Stimulated activated CD8-positive, alpha-beta memory T cell treated with anti-CD3 and anti-CD28 coated beads, Interleukin-15, amount 100 ng/mL, for 48 hours (primary cell): ENCODE results near the gene CHRNG.
"Not testable (repeated sequence)": the region's sequence is repeated elsewhere in the genome, so short reads cannot be mapped to it uniquely, and the experiment has no call there.

Experiments
- DNase-seq, 2 donors: peaks; one replicate each; pipeline ENCODE4 v3.0.0-alpha.2; 2020; ENCODE audit warnings: low read depth in 2 of 2

Gene CHRNG

DNA sequence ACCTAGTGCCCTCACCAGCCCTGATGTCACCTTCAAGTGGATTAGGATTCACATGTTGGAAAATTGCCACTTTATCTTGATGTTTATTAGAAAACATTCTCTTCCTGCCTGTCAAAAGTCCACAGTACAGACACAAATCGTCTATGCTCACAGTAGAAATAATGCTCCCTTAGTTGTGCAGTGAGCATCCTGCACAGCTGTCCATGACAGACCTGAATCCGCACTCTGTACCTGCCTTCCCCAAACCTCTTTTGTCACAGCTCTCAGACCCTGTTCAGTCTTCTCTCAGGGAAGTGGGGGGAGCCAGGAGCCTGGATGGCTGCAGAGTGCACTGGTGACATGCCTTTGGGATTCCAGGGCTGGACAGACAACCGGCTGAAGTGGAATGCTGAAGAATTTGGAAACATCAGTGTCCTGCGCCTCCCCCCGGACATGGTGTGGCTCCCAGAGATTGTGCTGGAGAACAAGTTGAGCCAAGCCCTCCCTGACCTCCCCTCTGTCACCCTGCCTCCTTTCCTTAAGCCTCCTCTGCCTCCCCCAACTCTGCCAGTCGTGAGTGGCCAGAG, 11.5 kb upstream of the CHRNG start:
- DNase-seq = no peak

DNA sequence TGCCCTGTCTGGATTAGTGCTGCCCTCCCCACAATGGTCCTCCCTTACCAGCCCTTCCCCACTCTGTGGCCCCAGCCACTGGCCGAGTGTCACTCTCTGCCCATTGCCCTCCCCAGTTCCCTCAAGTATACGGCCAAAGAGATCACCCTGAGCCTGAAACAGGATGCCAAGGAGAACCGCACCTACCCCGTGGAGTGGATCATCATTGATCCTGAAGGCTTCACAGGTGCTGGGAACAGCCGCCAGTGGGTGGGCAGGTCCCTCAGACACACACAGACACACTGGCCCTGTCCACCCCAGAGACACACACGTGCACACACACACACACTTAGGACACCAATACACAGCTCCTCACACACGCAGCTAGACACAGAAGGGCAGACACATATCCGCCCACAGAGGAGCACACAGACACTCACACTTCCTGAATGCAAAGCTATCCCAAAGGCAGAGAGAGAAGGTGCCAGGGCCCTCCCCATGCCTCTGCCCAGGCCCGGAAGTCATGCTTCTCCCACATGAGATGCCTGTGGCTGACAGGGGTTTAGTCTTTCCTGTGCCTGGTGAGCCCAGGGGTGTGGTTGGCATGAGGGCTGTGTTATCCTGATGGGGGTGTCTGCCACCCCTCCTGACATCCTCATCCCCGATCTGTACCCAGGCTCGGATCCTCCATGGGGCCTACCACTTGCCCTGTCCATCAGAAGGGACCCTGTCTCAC, 10.6 kb upstream of the CHRNG start:
- no peak for DNase-seq

GRCh38 chr2:232529806-232530547, 9.5 kb upstream of the CHRNG start:
- DNase-seq = no peak

- DNase-seq = no peak
These were observed 8.7 kb upstream of the CHRNG start for GRCh38 chr2:232530626-232531260.

DNA sequence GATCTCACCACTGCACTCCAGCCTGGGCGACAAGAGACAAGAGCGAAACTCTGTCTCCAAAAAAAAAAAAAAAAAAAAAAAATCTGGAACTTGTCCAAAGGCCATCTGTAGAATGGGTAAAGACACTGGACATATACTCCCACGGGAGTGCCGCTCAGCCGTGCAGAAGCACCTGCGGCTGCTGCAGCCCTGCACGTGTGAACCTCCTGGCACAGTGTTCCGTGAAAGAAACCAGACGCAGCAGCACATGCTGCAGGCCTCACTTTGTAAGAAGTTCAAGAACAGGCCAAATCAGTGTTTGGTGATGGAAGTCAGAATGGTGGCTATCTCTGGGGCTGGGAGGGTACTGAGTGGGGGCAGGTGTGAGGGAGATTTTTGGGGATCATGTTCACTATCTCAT, 7.1 kb upstream of the CHRNG start:
- no peak for DNase-seq

DNA sequence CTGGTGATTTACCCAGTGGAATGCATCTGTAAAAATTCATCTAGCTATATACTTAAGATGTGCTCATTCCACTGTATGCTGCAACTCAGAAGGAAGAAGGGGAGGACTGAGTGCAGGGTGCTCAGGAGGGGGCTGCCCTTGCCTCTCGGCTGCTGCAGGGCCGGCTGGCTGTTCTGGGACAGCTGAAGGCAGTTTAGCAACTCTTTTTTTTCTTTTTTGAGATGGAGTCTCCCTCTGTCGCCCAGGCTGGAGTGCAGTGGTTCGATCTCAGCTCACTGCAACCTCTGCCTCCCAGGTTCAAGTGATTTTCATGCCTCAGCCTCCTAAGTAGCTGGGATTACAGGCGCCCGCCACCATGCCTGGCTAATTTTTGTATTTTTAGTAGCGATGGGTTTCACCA, 6.7 kb upstream of the CHRNG start:
- not testable (repeated sequence) for DNase-seq

DNA sequence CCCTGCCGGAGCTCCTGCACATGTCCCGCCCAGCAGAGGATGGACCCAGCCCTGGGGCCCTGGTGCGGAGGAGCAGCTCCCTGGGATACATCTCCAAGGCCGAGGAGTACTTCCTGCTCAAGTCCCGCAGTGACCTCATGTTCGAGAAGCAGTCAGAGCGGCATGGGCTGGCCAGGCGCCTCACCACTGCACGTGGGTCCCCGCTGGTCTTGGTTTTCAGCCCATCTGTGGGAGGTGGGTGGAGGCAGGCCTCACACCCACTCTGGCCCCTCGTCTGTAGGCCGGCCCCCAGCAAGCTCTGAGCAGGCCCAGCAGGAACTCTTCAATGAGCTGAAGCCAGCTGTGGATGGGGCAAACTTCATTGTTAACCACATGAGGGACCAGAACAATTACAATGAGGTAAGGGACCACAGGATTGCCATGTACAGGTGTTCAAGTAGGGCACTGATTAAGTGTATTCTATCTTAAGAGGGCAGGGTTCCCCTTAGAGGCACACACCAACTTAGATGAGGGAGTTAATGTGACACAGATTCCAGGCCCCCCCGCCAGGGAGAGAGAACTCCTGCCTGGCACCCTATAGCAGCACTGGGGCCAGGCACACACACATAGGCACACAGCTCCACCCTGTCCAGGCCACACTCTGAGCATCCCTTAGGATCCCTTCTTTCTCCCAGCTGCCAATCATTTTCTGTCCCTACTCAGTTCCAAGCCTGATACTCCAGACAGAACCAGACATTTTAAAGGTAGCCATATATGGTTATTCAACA, 5.4 kb upstream of the CHRNG start:
- DNase-seq = no peak

GRCh38 chr2:232534940-232535651, 4.4 kb upstream of the CHRNG start:
- no peak for DNase-seq

DNA sequence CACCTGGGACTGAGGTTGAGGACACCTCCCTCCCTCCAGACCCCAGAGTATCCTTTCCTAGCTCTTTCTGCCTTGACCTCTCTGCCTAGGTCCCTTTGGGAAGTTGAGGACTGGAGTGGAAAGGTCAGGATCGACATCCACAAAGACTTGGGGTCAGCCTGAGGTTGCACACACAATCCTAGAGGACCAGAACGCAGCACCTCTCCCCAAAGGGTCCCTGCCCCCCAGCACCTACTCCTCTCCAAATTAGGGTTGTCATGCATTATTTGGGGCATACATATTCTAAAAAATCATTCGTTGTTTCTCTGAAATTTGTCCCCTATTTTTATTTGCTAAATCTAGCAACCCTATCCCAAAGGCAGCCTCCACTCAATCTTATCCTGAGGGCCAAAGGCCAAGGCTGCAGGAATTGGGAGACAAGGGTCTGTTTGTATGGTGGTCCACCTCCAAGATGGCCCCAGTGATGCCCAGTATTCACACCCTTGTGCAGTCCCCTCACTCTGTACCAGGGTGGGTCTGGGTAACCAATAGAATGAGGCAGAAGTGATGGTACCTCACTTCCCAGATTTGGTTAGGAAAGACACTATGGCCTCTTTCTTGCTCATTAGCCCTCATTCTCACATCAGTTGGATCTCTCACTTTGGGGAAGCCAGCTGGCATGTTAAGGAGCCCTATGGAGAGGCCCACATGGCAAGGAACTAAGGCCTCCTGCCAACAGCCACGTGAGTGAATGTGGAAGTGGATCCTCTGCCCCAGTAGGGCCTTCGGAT, 3.5 kb upstream of the CHRNG start:
- no peak for DNase-seq

- DNase-seq = no peak
These were observed 2.4 kb upstream of the CHRNG start for GRCh38 chr2:232537079-232537478.

GRCh38 chr2:232537499-232537898, 2.0 kb upstream of the CHRNG start:
- no peak for DNase-seq

- no peak for DNase-seq
These were observed 821 bp upstream of the CHRNG start for GRCh38 chr2:232538671-232539070.

- no peak for DNase-seq
These were observed 1.0 kb downstream of the CHRNG start for GRCh38 chr2:232540441-232541041.

DNA sequence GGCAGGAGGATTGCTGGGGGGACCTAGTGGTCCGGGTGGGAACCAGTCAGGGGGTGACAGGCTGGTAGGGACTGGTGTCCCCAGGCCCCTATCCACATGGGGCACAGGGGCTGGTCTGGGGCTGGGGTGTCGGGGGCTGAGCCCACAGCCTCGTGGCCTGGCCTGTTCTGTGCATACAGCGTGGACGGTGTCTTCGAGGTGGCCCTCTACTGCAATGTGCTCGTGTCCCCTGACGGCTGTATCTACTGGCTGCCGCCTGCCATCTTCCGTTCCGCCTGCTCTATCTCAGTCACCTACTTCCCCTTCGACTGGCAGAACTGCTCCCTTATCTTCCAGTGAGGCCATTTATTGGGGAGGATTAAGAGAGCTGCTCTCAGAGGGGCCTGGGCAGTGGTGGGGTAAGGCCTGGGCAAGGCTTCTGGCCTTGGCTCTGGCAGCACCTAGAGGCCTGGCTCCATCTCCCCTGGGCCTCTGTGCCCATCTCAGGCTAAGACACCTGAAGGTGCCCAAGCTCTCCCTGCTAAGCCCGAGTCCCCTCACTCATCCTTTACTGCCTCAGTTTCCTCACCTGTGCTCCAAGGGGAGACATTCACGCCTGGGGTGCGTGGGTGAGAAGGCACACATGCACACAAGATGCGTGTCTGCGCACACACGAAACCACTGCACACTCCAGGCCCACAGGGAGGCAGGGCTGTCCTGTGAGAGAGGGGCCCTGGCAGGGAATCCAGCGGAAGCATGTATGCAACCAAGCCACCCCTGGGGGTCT, 1.9 kb downstream of the CHRNG start:
- no peak for DNase-seq

GRCh38 chr2:232541961-232542714, 2.6 kb downstream of the CHRNG start:
- no peak for DNase-seq

- no peak for DNase-seq
These were observed 3.4 kb downstream of the CHRNG start for GRCh38 chr2:232542715-232543467.

GRCh38 chr2:232543491-232543890, 4.0 kb downstream of the CHRNG start:
- DNase-seq = no peak
